Neural cell (in vitro differentiated cells): Measurements from ENCODE around the gene URAD. TPM values are rescaled to one million over a fixed set of nuclear protein-coding genes. Genes with fewer than 3 reads are reported as not detected.

Experiments used
- H2AFZ ChIP-seq: fragments of 200-600, 300-800 bp; sonication (generic), shearing (Covaris generic); 2 replicates; pipeline ENCODE4 v1.6.0; 2014; ENCODE audit warnings: low read depth, mild to moderate bottlenecking, antibody characterized with exemption, low read length, moderate library complexity
- H3F3A ChIP-seq: fragments of 200-600 bp; shearing (Covaris generic); 2 replicates; pipeline ENCODE4 v1.6.1; 2016; ENCODE audit warnings: mild to moderate bottlenecking, moderate library complexity, mixed read lengths, antibody characterized with exemption, low read length; ENCODE audit not compliant: insufficient read depth, poor library complexity, severe bottlenecking
- H3K27ac ChIP-seq: fragments of 200-600, 300-800 bp; sonication (generic), shearing (Covaris generic); 2 replicates; pipeline ENCODE4 v1.5.1; 2014; ENCODE audit warnings: mild to moderate bottlenecking, low read length, moderate library complexity
- H3K27me3 ChIP-seq: fragments of 300-800, 200-600 bp; sonication (generic), shearing (Covaris generic); 2 replicates; pipeline ENCODE4 v1.6.0; 2014; ENCODE audit warnings: mild to moderate bottlenecking, low read depth, low read length, moderate library complexity; ENCODE audit not compliant: insufficient read depth
- H3K36me3 ChIP-seq: fragments of 300-800, 200-600 bp; sonication (generic), shearing (Covaris generic); 2 replicates; pipeline ENCODE4 v1.5.1; 2014; ENCODE audit warnings: mild to moderate bottlenecking, antibody characterized with exemption, low read length, moderate library complexity; ENCODE audit not compliant: insufficient read depth
- H3K4me2 ChIP-seq: fragments of 300-800, 200-600 bp; sonication (generic), shearing (Covaris generic); 2 replicates; pipeline ENCODE4 v1.6.0; 2014; ENCODE audit warnings: mild to moderate bottlenecking, low read length
- H3K4me3 ChIP-seq: fragments of 300-800, 200-600 bp; sonication (generic), shearing (Covaris generic); 2 replicates; pipeline ENCODE4 v1.5.1; 2014; ENCODE audit warnings: mild to moderate bottlenecking, low read length, moderate library complexity
- H3K79me2 ChIP-seq: fragments of 200-600 bp; shearing (Covaris generic); replicated peaks from 2 replicates; pipeline ENCODE4 v1.6.0; 2014; ENCODE audit warnings: mild to moderate bottlenecking, low read length, moderate library complexity; ENCODE audit not compliant: insufficient read depth
- H3K9ac ChIP-seq: fragments of 300-800, 200-600 bp; sonication (generic), shearing (Covaris generic); 2 replicates; pipeline ENCODE4 v1.6.1; 2016; ENCODE audit warnings: mild to moderate bottlenecking, low read length, mixed read lengths
- H3K9me2 ChIP-seq: fragments of 200-600 bp; shearing (Covaris generic); 2 replicates; pipeline ENCODE4 v1.6.1; 2016; ENCODE audit warnings: mild to moderate bottlenecking, low read length, mixed read lengths; ENCODE audit not compliant: insufficient read depth
- H3K9me3 ChIP-seq: fragments of 200-600, 300-800 bp; sonication (generic), shearing (Covaris generic); 2 replicates; pipeline ENCODE4 v1.6.1; 2016; ENCODE audit warnings: mild to moderate bottlenecking, mixed run types, low read length, moderate library complexity, mixed read lengths
- H4K20me1 ChIP-seq: fragments of 200-600 bp; shearing (Covaris generic); 2 replicates; pipeline ENCODE4 v1.6.1; 2016; ENCODE audit warnings: mild to moderate bottlenecking, mixed run types; ENCODE audit not compliant: insufficient read depth
- EP300 ChIP-seq: fragments of 450-650 bp; conservative IDR thresholded peaks from 2 replicates; pipeline ENCODE4 v1.6.1; 2014; ENCODE audit warnings: antibody characterized with exemption, mild to moderate bottlenecking, moderate library complexity; ENCODE audit not compliant: poor library complexity, severe bottlenecking
- EZH2 ChIP-seq: fragments of 200-600, 300-800 bp; shearing (Covaris generic), sonication (generic); IDR thresholded peaks from 2 replicates; pipeline ENCODE4 v1.6.1; 2014; ENCODE audit warnings: antibody characterized with exemption, low read length, borderline replicate concordance, mild to moderate bottlenecking; ENCODE audit not compliant: insufficient read depth, poor library complexity, severe bottlenecking
- POLR2AphosphoS5 ChIP-seq: IDR thresholded peaks from 2 replicates; pipeline ENCODE4 v1.6.1; 2012
- TAF1 ChIP-seq: IDR thresholded peaks from 2 replicates; pipeline ENCODE4 v1.6.1; 2012; ENCODE audit warnings: low read depth
- polyA plus RNA-seq: library from polyadenylated mRNA; depleted of rRNA; stranded (reverse); fragments of >200 nt; gene quantifications from 2 replicates; pipeline ENCODE4 v1.2.3, GENCODE V29; 2014
- TF ChIP-seq, protein P1 (sequence below): IDR thresholded peaks from 2 replicates; pipeline ENCODE4 v1.6.1; 2012; ENCODE audit warnings: borderline replicate concordance

URAD gene
- polyA plus RNA-seq, 1 donor from 2014 or later, result not detected

DNA sequence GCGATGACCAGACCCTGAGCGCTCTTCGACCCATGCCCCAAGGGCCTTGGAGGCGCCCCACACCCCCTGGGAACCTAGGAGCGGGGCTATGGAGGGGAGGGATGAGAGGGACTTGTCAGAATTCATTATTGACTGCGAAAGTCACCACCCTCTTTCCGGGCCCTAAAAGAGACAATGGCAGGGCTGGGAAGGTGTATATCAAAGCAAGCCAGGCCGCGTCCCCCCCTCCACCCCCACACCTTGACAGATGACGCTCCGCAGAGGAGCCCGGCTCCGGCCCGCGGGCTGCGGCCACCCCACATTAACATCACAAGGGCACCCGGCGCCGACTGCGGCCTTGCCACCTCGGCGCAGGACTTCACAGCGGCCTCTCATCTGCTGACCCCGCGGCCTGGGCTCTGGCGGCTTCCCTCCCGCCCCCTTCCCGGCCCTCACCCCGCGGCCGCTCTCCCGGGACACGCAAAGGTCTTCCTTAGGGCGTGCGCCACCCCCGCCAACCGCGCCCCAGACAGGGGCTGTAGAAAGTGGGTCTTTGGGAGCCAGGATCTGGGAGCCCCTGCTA is 21.8 kb downstream of the URAD start:
- no peak overlapping the region for H3K4me2 ChIP-seq
- H3K27ac ChIP-seq, result no peak overlapping the region
- no peaks in the 10 kb centered on the region for H3K9me3 ChIP-seq
- H3K9ac ChIP-seq, result no peak overlapping the region
- no peaks in the 10 kb centered on the region for H3K79me2 ChIP-seq
- no peaks in the 10 kb centered on the region for H3K36me3 ChIP-seq
- H4K20me1 ChIP-seq, result no peaks in the 10 kb centered on the region
- H2AFZ ChIP-seq, result no peak overlapping the region
- H3F3A ChIP-seq, result no peaks in the 10 kb centered on the region
- H3K27me3 ChIP-seq, result peaks cover 100% of the 10 kb centered on the region
- TF ChIP-seq, protein P1, sequence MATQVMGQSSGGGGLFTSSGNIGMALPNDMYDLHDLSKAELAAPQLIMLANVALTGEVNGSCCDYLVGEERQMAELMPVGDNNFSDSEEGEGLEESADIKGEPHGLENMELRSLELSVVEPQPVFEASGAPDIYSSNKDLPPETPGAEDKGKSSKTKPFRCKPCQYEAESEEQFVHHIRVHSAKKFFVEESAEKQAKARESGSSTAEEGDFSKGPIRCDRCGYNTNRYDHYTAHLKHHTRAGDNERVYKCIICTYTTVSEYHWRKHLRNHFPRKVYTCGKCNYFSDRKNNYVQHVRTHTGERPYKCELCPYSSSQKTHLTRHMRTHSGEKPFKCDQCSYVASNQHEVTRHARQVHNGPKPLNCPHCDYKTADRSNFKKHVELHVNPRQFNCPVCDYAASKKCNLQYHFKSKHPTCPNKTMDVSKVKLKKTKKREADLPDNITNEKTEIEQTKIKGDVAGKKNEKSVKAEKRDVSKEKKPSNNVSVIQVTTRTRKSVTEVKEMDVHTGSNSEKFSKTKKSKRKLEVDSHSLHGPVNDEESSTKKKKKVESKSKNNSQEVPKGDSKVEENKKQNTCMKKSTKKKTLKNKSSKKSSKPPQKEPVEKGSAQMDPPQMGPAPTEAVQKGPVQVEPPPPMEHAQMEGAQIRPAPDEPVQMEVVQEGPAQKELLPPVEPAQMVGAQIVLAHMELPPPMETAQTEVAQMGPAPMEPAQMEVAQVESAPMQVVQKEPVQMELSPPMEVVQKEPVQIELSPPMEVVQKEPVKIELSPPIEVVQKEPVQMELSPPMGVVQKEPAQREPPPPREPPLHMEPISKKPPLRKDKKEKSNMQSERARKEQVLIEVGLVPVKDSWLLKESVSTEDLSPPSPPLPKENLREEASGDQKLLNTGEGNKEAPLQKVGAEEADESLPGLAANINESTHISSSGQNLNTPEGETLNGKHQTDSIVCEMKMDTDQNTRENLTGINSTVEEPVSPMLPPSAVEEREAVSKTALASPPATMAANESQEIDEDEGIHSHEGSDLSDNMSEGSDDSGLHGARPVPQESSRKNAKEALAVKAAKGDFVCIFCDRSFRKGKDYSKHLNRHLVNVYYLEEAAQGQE, result no peak
- peak; percentile 80 for TF ChIP-seq EZH2
- H3K4me3 ChIP-seq, result no peak overlapping the region
- H3K9me2 ChIP-seq, result no peaks in the 10 kb centered on the region

DNA sequence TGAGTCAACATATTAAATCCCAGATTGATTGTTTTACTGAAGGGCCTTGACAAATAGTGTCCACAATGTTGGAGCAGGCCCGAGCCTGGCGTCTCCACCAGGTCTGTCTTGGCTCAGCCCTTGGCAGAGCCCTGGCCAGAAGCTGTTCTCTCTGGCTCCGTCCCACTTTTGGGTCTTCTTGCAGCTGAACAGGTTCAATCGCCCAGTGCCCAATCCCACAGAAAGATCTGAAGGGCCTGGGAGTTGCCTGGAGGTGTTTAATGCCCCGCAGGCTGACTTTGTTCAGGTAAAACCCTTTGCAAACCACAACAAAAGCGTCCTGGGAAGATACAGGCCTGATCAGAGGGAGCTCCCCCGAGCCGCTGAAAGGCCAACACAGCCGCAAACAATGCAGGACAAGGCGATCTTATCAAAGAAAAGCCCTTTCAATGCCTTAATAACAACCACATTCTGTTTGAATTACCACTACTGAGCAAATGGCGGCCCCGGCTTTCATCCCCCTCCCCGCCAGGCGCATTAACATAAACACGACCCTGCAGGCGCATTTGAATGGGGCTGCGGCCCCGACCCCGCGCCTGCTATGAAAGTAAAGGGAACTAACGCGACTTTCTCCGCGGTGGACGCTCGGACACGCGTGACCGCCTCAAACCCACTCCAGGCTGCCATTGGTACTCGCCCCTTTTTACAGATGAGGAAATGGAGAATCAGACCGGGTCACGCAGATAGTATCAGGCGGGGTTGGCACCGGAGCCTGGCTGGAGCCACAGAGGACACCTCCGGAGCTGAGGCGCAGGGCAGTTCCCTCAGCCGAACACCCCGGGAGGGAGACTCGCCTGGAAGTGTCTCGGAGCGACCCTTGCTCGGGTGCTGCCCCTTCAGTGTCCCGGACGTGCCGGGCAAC is 22.5 kb downstream of the URAD start:
- peak; percentile 92 for TF ChIP-seq EZH2
- TF ChIP-seq POLR2AphosphoS5, result no peak

DNA sequence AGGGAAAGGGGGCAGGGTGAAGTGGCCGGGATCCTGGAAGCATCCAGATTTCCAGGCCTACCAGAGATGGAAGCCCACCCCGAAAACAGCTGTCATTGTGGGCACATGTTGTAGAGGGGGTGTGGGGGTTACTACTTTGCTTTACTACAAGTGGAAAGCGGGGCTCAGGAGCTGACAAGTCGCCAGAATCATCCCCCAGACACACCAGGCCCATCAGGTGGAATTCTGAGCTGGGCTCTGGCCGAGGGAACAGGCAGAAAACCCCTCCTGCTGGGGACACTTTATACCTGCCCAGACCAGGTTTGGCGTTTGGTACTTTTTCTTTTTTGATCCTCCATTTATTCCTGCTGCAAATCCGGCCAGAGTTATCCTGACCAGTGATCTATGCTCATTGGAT is 23.2 kb downstream of the URAD start:
- no peaks in the 10 kb centered on the region for H3K36me3 ChIP-seq
- no peak overlapping the region for H3K4me2 ChIP-seq
- H3K9me2 ChIP-seq, result no peaks in the 10 kb centered on the region
- TF ChIP-seq, protein P1, result no peak
- TF ChIP-seq EP300 (no peak), TAF1 (no peak)
- H3K27me3 ChIP-seq, result peaks cover 100% of the 10 kb centered on the region
- no peak overlapping the region for H3K27ac ChIP-seq
- H3F3A ChIP-seq, result no peaks in the 10 kb centered on the region
- H3K9me3 ChIP-seq, result no peaks in the 10 kb centered on the region
- H3K79me2 ChIP-seq, result no peaks in the 10 kb centered on the region
- no peak overlapping the region for H3K9ac ChIP-seq
- H4K20me1 ChIP-seq, result no peaks in the 10 kb centered on the region
- no peak overlapping the region for H3K4me3 ChIP-seq
- no peak overlapping the region for H2AFZ ChIP-seq

More for the DNA sequence above, 22.5 kb downstream of the URAD start:
- H3K79me2 ChIP-seq, result no peaks in the 10 kb centered on the region
- H3K9me2 ChIP-seq, result no peaks in the 10 kb centered on the region
- H3K27ac ChIP-seq, result no peak overlapping the region
- no peaks in the 10 kb centered on the region for H3K36me3 ChIP-seq
- H3K27me3 ChIP-seq, result peaks cover 100% of the 10 kb centered on the region
- H3F3A ChIP-seq, result no peaks in the 10 kb centered on the region
- H3K4me2 ChIP-seq, result no peak overlapping the region
- no peak overlapping the region for H3K9ac ChIP-seq
- no peak overlapping the region for H3K4me3 ChIP-seq
- no peaks in the 10 kb centered on the region for H3K9me3 ChIP-seq
- no peaks in the 10 kb centered on the region for H4K20me1 ChIP-seq
- H2AFZ ChIP-seq, result no peak overlapping the region
